Kidney epithelial cell (primary cell): ENCODE measurements around the gene PLB1. TPM values are rescaled to one million over a fixed set of nuclear protein-coding genes. Genes with fewer than 3 reads are reported as not detected.

ENCODE experiments used
- DNase-seq: peaks from one replicate; pipeline ENCODE4 v3.0.0-alpha.2; 2010; ENCODE audit warnings: low read depth
- H3K27me3 ChIP-seq: 2 replicates; pipeline ENCODE4 v1.6.0; 2011; ENCODE audit warnings: low read length; ENCODE audit not compliant: control insufficient read depth, insufficient read depth
- H3K36me3 ChIP-seq: 2 replicates; pipeline ENCODE4 v1.5.1; 2011; ENCODE audit warnings: low read length; ENCODE audit not compliant: control insufficient read depth, insufficient read depth
- H3K4me3 ChIP-seq: 2 replicates; pipeline ENCODE4 v1.5.1; 2011; ENCODE audit warnings: low read depth, mild to moderate bottlenecking, control low read depth, low read length
- total RNA-seq: library from RNA; depleted of rRNA; stranded (reverse); fragments of >200 nt; gene quantifications from 2 replicates; pipeline ENCODE4 v1.2.3, GENCODE V29; 2015
- TF ChIP-seq, protein P1 (sequence below): IDR thresholded peaks from 2 replicates; pipeline ENCODE4 v1.5.1; 2011; ENCODE audit warnings: mild to moderate bottlenecking, moderate library complexity, low read length, control low read depth, inconsistent platforms; ENCODE audit not compliant: insufficient read depth, poor library complexity, severe bottlenecking

Gene PLB1
- total RNA-seq, 1 donor from 2014 or later, result 0.25 TPM

DNA sequence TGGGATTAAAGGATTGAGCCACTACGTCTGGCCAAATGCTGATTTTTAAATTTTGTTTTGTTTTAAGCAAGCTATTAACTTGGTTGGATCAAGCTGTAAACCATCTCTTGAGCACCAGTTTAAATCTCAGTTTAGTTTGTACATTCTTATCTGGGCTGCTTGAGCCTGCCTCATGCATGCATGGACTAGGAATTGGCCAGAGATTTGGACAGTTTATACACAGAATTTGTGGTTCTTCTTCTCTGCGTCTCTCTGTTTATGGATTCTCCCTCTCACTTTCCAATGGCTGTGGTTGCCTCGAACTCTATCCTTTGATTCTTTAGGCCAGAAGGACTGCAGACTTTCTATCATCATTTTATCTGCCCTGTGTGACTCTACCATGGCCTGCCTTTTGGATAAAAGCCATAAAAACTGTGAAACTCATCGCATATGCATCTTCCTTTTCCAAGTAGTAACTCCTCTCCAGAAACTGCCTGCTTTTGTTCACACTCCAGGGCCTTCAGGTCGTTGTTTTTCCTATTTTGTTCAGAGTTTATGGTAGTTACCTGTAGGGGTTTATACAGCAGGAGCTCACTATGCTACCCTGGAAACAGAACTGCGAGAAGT lies 32.5 kb upstream of the PLB1 start:
- Histone ChIP-seq H3K27me3 (no peaks in the 10 kb centered on the region), H3K4me3 (no peak overlapping the region), H3K36me3 (peaks cover 2% of the 10 kb centered on the region)
- TF ChIP-seq, protein P1, sequence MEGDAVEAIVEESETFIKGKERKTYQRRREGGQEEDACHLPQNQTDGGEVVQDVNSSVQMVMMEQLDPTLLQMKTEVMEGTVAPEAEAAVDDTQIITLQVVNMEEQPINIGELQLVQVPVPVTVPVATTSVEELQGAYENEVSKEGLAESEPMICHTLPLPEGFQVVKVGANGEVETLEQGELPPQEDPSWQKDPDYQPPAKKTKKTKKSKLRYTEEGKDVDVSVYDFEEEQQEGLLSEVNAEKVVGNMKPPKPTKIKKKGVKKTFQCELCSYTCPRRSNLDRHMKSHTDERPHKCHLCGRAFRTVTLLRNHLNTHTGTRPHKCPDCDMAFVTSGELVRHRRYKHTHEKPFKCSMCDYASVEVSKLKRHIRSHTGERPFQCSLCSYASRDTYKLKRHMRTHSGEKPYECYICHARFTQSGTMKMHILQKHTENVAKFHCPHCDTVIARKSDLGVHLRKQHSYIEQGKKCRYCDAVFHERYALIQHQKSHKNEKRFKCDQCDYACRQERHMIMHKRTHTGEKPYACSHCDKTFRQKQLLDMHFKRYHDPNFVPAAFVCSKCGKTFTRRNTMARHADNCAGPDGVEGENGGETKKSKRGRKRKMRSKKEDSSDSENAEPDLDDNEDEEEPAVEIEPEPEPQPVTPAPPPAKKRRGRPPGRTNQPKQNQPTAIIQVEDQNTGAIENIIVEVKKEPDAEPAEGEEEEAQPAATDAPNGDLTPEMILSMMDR, result no peak
- DNase-seq, result no peak

DNA sequence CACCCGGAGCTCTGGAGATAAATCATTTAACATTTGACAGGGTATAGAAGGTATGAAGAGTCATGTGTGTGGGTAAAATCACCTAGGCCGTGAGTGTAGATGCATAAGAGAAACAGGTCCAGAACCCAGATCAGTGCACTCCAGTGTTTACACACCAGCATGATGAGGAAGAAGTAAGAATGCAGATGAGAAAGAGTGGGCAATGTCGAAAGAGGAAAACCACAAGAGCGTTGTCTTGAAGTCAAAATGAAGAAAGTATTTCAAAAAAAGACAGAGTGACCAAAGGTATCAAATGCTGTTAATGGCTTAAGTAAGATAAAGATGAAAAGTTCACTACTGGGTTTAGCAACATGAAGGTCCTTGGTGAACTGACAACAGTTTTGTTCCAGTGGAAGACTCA lies 32.0 kb upstream of the PLB1 start:
- Histone ChIP-seq H3K36me3 (peaks cover 2% of the 10 kb centered on the region), H3K27me3 (no peaks in the 10 kb centered on the region), H3K4me3 (no peak overlapping the region)
- DNase-seq, result no peak
- TF ChIP-seq, protein P1, result no peak

DNA sequence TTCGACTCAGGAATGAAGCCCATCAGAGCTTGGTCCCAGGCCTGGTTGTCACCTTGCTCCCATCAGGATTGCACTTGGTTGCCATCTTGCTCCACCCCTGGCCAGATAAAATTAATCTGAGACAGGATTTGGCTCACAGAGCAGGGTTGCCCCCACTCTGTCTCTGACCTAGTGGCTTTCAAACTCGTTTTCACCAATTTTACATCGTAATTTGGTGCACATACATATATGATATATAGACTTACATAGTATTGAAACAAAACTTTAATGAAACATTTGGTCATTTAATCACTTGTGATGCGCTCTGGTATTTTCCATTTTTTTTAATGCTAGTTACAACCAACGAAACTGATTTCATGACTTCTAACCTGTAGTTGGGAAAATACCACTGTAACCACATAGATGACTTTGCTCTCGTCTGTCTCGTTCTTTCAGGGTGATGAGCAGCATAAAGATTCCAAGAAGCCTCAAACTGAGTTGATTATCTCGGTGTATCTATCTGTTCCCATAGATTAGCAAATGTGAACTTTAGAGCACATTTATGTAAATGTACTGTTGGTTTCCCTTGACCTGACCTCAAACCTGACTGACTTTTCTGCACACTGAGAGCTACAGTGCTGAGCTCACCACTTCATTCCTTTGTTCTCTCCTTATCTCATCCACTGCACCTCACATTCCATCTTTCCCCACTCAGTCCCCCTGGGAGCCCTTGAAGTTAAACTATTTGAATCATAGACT lies 30.5 kb upstream of the PLB1 start:
- TF ChIP-seq, protein P1, result no peak
- no peak for DNase-seq
- H3K36me3 ChIP-seq, result peaks cover 2% of the 10 kb centered on the region
- no peak overlapping the region for H3K4me3 ChIP-seq
- no peaks in the 10 kb centered on the region for H3K27me3 ChIP-seq

DNA sequence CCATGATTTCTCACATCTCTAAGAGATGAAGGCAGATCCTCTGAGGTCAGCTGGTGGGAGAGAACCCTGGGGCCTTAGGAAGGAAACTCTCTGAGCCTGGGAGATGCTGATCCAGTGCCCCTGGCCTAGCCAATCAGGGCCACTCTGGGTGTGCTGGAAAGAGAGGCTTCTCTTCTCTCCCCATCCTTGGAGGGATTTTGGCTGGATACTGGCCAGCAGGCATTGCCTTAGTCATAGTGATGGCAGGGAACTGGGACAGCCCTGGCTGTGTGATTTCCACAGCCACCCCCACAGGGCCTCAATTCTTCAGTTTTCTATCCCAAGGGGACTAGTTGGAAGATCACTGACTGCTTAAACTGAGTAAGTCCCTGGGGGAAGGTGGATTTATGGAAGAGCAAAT lies 26.6 kb upstream of the PLB1 start:
- Histone ChIP-seq H3K36me3 (peaks cover 2% of the 10 kb centered on the region), H3K27me3 (no peaks in the 10 kb centered on the region), H3K4me3 (no peak overlapping the region)
- DNase-seq, result no peak
- TF ChIP-seq, protein P1, result no peak

DNA sequence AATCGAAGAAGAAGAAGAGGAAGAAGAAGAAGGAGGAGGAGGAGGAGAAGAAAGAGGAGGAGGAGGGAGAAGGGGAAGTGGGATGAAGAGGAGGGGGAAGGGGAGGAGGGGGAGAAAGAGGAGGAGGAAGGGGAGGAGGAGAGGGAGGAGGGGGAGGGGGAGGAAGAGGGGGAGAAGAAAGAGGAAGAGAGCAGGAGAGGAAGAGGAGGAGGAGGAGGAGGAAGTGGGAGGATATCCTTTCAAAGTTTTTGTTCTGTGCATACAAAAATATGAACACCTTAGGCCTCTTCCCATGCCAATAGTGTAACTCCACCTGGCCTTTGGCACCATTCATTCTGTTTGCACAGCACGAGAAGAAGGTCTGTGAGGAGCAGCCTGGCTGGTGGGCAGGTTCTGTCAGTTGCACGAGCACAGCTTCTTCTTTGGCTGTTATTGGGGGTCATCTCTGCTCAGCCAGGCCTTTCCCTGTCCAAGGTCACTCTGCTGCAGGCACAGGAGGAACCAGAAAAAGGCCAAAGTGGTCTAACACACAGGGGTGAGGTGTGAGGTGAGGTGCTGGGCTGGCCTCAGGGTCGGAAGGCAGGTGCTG lies 25.8 kb upstream of the PLB1 start:
- Histone ChIP-seq H3K36me3 (no peaks in the 10 kb centered on the region), H3K4me3 (no peak overlapping the region), H3K27me3 (no peaks in the 10 kb centered on the region)
- DNase-seq, result no peak
- TF ChIP-seq, protein P1, result no peak
